WI38 (cell line): Measurements from ENCODE around the gene NEDD9.

Source experiments
- H3K4me3 ChIP-seq: 2 replicates; pipeline ENCODE4 v1.5.1; 2011; ENCODE audit warnings: low read depth, mild to moderate bottlenecking, control low read depth, low read length
- TF ChIP-seq, protein P1 (sequence below): IDR thresholded peaks from 2 replicates; pipeline ENCODE4 v1.5.1; 2012; ENCODE audit warnings: low read depth, mild to moderate bottlenecking, control low read depth, low read length

Gene NEDD9, protein sequence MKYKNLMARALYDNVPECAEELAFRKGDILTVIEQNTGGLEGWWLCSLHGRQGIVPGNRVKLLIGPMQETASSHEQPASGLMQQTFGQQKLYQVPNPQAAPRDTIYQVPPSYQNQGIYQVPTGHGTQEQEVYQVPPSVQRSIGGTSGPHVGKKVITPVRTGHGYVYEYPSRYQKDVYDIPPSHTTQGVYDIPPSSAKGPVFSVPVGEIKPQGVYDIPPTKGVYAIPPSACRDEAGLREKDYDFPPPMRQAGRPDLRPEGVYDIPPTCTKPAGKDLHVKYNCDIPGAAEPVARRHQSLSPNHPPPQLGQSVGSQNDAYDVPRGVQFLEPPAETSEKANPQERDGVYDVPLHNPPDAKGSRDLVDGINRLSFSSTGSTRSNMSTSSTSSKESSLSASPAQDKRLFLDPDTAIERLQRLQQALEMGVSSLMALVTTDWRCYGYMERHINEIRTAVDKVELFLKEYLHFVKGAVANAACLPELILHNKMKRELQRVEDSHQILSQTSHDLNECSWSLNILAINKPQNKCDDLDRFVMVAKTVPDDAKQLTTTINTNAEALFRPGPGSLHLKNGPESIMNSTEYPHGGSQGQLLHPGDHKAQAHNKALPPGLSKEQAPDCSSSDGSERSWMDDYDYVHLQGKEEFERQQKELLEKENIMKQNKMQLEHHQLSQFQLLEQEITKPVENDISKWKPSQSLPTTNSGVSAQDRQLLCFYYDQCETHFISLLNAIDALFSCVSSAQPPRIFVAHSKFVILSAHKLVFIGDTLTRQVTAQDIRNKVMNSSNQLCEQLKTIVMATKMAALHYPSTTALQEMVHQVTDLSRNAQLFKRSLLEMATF

DNA sequence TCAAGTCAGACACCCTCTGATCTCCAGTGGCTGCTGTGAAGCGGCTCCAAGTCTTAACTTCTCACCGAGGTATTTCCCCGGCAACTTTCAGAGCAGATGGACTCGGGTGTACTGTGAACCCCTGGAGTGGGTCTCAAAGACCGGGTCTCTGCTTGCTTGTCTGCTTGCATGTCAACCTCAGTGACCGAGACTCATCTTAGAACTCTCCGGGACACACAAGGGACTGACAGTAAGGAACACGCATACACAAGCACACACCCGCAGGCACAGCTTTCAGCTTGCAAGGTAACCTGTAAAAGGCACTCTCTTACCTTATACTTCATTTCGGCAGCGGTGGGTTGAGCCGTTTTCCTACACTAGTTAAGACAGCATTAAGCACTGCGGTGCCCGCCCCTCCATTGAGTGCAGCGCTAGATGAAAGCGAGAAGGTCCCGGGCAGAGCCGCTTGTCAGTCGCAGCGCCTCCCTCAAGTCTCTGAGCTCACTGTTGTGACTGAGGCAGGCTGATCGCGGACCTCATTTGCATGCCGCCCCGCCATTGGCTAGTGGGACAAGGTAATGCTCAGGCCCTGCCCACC lies at the start of gene NEDD9:
Gene NEDD9, minus strand, starts transcription at position 476 of the 577 bp plus-strand sequence. Its CDS starts 153 bp downstream, at position 323.
- H3K4me3 ChIP-seq = peak within 1 kb of the TSS; percentile 93
- TF ChIP-seq, protein P1, sequence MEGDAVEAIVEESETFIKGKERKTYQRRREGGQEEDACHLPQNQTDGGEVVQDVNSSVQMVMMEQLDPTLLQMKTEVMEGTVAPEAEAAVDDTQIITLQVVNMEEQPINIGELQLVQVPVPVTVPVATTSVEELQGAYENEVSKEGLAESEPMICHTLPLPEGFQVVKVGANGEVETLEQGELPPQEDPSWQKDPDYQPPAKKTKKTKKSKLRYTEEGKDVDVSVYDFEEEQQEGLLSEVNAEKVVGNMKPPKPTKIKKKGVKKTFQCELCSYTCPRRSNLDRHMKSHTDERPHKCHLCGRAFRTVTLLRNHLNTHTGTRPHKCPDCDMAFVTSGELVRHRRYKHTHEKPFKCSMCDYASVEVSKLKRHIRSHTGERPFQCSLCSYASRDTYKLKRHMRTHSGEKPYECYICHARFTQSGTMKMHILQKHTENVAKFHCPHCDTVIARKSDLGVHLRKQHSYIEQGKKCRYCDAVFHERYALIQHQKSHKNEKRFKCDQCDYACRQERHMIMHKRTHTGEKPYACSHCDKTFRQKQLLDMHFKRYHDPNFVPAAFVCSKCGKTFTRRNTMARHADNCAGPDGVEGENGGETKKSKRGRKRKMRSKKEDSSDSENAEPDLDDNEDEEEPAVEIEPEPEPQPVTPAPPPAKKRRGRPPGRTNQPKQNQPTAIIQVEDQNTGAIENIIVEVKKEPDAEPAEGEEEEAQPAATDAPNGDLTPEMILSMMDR = no peak

DNA sequence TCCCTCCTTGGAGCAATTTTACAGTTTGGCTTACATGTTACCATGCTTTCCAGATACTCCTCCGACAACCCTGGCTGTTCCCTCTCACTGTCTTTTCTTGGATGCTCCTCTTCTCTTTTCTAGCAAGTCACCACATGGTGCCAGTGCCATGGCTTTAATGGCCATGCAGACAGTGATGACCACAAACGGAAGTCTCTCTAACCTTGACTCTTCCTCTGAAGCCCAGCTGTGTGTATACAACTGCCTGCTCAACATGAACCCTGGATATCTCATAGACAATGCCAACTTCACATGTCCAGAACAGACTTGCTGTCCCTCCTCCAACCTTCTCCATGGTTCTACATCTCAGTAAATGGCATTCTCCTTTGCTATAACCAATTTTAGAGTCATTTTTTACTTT lies 49.8 kb upstream of the NEDD9 start:
- TF ChIP-seq, protein P1 = no peak
- no peak overlapping the region for H3K4me3 ChIP-seq

DNA sequence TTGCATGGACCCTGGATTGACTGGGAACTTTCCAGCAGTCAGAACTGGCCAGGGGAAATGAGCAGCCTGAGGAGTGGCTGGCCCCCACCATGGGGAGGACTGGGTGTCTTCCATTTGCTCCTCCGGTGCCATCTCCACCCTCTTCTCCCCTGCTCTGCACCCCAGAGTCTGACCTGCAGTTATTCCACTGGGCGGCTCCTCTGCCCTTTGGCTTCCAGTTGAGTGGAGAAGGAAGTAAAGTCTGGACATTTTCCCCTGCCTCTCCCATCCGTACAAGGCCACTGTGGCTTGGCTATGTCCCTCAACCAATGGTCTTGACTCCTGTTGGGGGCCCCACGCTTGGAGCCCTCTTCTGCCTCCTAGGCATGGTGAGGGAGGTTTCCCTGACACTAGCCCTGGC lies 47.9 kb upstream of the NEDD9 start:
- TF ChIP-seq, protein P1 = no peak
- H3K4me3 ChIP-seq = no peak overlapping the region

DNA sequence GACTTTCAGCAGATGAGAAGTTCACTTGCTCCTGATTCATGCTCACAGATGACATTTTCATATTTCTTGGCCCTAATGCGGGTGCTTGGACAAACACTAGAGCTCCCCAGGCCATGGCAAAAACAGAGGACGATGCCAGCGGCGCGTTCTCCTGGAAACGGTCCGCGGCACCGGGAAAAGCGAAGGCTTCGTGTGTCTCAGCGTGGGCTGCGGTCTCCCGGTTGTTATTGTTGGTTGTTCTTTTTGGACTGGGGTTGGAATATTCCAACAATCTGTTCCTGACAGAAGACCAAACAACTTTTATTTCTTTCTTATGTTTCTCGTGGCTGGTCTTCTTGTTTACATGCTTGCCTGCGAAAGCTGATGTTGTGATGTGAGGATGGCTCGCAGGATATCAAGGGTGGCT lies 46.8 kb upstream of the NEDD9 start:
- TF ChIP-seq, protein P1 = no peak
- peak overlapping the region; percentile 20 for H3K4me3 ChIP-seq

DNA sequence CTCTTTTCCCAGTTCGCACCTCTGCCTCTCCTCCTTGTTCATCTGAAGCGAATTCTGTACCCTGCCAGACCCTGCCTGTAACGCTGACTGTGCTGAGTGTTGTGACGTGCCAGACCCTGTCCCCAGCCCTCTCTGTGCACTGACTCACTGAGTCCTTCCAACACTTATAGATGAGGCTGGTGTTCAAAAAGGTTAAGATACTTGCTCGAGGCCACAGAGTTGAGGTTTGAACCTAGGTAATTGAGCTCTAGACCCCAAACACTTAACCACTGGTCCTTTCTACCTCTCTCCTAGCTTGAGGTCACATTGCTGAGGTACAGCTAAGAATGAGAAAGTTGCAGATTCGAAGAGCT lies 45.7 kb upstream of the NEDD9 start:
- H3K4me3 ChIP-seq = no peak overlapping the region
- TF ChIP-seq, protein P1 = no peak

DNA sequence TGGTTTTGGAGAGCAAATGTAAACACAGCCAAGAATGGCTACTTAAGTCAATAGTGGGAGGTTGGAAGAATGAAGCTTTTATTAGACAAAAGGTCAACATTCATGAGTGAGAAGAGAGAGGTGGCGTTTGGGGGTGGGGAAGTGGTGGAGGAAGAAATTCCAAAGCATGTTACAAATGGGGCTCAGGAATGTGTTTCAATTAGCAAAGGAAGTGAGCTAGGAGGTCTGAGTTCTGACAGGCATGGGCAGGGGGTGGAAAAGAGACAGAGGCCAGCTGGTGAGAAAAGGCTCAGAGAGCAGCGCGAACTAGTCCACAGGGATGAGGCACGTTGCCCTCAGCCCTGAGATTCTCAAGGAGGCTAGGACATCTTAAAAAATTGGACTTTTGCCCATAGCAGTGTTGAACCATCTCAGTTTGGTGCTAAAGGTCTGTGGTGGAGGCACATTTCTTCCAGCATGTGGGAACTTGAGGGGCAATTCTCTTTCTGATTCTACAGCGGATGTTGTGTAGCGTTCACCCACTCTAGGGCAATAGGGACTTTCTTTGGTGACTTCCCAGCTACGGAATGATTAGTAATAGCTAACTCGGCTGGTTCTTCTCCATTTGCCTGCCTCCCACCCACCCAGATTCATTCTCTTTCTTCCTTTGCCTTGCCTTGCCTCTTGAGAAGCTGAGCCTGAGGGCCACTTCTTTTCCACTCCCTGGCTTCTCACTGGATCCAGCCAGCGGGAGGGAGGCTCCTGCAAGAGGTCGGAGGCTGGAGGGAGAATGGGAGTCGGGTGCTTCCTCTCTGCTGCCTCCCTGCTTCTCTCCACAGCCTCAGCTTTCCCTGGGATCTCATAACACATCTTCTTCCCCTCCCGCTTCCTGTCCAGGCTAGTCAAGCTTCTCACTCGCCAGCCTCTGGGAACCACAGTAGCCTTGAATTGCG lies 45.1 kb upstream of the NEDD9 start:
- H3K4me3 ChIP-seq = no peak overlapping the region
- TF ChIP-seq, protein P1 = no peak
